GM19397 (cell line): ENCODE data around the gene MTARC1.

Source experiments
- ATAC-seq: cut with Tn5 transposase; IDR thresholded peaks from one replicate; pipeline ENCODE4 v1.9.1; 2021; ENCODE audit warnings: mild to moderate bottlenecking, moderate library complexity; ENCODE audit not compliant: unreplicated experiment

MTARC1 gene

DNA sequence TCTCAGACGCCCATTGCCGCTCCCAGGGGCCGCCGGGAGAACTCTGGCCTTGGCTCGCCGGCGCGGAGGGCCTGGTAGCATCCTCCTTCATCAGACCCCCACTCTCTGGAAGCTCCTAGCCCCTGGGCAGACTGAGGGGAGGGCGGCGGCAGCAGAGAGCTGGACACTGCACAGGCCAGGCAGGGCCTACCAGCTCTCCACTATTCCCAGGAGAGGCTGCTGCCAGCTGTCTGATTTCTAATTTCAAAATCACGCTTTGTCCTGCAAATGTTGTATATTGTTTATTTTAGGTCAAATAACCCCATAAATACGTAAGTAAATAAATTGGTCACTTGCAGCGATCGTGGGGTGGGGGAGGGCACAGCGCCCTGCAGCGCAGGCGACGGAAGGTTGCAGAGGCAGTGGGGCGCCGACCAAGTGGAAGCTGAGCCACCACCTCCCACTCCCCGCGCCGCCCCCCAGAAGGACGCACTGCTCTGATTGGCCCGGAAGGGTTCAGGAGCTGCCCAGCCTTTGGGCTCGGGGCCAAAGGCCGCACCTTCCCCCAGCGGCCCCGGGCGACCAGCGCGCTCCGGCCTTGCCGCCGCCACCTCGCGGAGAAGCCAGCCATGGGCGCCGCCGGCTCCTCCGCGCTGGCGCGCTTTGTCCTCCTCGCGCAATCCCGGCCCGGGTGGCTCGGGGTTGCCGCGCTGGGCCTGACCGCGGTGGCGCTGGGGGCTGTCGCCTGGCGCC, at the start of gene MTARC1:
Gene MTARC1, plus strand, starts transcription at position 577 of the 732 bp plus-strand sequence. Its CDS starts 32 bp downstream, at position 609.
- peak; percentile 84 for ATAC-seq

DNA sequence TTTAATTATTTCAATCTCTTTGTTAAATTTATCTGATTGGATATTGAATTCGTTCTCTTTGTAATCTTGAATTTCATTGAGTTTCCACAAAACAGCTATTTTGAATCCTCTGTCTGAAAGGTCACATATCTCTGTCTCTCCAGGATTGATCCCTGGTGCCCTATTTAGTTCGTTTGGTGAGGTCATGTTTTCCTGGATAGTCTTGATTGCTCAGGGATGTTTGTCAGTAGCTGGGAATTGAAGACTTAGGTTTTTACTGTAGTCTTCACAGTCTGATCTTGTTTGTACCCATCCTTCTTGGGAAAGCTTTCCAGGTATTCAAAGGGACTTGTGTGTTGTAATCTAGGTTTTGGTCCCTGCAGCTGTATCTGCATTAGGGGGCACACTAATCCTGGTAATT, 45.4 kb upstream of the MTARC1 start:
- no peak for ATAC-seq

DNA sequence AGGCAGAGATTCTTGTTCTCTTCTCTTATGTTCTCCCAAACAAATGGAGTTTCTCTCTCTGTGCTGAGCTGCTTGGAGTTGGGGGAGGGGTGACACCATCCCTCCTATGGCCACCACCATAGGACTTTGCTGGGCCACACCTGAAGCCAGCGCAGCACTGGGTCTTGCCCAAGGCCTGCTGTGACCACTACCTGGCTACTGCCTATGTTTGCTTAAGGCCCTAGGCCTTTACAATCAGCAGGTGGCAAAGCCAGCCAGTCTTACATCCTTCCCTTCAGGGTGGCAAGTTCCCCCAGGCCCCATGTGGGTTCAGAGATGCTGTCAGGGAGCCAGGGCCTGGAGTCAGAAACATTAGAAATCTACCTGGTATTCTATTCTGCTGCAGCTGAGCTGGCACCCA, 44.9 kb upstream of the MTARC1 start:
- no peak for ATAC-seq

DNA sequence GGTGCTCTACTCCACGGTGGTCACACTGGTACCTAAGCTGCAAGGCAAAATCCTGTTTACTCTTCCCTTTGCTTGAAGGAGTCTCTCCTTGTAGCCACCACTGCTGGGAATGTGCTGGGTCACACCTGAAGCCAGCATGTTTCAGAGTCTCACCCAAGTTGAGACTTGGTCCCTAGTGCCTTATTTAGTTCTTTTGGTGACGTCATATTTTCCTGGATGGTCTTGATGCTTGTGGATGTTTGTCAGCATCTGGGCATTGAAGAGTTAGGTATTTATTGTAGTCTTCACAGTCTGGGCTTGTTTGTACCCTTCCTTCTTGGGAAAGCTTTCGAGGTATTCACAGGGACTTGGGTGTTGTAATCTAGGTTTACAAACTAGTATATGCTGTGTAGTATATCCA, 44.2 kb upstream of the MTARC1 start:
- no peak for ATAC-seq

DNA sequence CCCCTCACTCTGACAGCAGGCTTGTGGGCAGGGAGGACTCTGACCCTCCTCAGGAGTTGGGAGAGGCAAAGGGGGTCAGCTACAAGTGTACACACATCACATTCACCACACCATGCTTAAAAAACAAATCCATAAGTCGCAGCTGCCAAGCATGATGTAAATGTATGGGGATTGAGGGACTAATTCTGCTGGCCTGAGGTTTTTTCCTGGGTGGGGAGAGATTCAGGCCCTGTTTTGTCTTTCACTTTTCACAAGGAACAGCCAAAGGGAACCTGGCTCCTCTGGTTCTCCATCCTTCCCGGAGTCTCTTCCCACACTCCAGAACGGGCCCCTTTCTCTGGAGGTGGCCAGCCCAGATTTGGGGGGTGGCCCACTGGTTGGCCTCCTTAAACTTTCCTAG, 39.9 kb upstream of the MTARC1 start:
- no peak for ATAC-seq

DNA sequence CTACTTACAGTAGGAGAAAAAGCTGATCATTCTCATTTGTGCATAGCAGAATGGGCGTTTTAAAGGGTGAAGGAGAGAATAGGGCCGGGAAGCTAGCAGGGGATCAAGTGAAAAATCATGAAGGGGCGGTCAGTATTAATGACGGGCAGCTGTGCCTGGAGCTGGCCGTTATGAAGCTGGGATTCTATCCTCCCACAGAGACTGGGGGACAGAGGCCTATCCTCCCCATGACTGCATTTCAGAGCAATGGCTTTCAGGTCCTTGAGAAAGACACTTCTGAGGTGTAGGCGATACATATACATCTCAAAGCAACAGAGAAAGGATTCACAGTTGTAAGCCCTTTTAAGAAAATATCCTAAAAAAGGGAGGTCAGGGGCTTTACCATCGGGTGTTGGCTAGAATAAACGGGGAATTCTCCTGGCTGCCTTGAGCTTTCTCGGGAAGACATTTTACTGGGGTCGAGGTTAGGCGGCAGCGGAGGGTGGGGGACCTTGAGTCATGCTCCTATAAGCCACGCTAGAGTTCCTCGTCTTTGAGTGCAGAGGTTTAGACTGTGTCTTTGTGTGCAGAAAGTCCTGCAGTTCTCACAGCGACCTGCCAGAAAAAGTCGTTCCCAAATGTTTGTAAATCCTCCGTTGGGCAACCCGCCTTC, 39.1 kb upstream of the MTARC1 start:
- no peak for ATAC-seq

DNA sequence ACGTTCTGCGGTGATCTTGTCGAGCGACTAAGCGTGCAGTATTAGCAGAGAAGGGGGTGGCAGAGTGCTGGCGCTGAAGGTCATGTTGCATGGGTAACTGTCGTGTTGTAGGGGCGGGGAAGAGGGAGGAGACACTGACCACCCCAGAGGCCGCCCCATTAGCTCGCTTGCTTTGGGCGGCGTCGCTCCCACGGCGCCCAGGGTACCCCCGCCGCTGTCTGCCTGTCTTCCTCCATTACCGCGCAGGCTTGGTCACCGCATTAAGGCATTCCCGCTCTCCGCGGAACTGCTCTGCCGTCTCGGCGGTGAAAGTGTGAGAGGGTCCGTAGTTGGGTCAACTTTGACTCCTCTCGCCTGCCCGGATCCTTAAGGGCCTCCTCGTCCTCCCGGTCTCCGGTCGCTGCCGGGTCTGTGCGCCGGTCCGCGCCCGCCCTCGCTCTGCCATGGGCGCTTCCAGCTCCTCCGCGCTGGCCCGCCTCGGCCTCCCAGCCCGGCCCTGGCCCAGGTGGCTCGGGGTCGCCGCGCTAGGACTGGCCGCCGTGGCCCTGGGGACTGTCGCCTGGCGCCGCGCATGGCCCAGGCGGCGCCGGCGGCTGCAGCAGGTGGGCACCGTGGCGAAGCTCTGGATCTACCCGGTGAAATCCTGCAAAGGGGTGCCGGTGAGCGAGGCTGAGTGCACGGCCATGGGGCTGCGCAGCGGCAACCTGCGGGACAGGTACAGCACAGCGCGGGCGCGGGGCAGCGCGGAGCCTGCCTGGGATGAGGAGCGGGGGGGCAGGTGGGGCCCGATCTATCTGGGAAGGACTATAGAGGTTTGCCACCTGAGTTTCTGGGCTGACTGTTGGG, 38.4 kb upstream of the MTARC1 start, which contains the start of gene MTARC2:
Gene MTARC2, plus strand, starts transcription at position 234 of the 846 bp plus-strand sequence. Its CDS starts 210 bp downstream, at position 444.
- ATAC-seq, result peak; percentile 90

GRCh38 chr1:220748936-220749335, 37.8 kb upstream of the MTARC1 start:
- ATAC-seq, result no peak

GRCh38 chr1:220750131-220750515, 36.6 kb upstream of the MTARC1 start:
- no peak for ATAC-seq

GRCh38 chr1:220751111-220751510, 35.6 kb upstream of the MTARC1 start:
- ATAC-seq, result no peak

DNA sequence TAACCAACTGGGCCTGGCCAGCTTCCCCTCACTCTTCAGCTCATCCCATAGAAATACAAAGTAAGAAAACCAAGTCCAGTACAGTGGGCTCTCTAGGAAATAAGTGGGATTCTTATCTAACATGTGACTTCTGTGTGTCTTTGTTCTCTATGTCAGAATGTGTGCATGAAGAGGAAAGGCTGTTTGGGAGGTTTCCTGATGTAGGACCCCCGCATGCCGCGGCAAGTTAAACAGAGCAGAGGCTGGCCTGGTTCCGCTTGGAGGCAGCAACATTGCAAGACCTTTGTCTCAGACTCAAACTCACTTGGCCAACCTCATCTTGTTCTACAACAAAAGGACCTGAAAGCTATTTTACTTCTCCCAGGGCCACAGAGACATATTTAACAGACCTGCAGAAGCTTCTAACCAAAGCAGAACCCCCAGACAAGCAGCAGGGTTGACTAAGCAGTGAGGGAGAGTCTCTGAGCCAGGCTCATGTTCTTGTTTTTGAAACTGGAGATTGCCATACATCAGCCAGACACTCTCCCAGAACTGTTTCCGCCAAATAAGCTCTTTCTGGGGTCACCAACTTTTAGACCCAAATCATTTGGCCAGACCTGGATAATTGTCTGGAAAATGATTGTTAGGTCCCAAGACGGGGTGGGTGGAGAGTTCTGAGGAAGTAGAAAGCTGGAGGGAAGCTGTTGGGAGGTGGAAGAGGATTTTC, 32.3 kb upstream of the MTARC1 start:
- ATAC-seq, result no peak

DNA sequence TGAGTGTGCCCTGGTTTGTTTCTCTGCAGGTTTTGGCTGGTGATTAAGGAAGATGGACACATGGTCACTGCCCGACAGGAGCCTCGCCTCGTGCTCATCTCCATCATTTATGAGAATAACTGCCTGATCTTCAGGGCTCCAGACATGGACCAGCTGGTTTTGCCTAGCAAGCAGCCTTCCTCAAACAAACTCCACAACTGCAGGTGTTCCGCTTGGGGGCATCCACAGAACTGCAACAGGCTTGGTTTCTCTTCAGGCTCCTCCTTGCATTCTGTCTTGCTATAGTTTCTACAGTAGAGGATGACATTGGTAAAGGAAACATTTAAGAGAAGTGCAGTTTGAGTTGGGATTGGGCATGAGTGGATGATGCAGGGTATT, 31.8 kb upstream of the MTARC1 start:
- no peak for ATAC-seq

DNA sequence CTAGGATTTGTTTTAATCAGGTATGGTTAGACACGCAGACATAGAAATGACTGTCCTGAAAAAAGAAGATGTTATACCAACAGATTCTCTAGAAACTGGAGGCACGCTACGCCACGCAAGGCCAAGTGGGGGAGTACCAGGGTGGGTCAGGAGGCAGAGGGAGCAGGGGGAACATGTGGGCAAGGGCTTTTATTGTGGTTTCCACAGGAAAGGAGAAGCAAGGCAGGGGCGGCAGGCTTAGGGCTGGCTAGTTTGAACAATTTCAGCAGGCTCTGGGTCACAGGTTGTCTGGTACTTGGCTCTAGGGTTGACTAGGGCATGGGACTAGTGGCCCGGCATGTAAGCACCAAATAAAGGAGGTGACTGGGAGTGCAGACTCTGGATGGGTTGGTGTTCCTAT, 31.4 kb upstream of the MTARC1 start:
- ATAC-seq, result no peak

DNA sequence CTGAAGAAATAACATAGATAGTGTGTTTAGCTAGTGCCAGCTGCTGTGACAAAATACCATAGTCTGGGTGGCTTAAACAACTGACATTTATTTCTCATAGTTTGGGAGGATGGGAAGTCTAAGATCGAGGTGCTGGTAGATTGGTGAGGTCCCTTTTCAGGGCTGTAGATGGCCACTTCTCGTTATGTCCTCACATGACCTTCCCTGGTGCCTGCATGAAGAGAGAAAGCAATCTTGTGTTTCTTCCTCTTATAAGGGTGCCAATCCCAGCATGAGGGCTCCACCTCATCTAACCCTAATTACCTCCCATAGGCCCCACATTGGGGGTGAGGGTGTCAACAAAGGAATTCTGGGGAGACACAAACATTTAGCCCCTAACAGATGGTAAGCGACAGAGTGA, 29.3 kb upstream of the MTARC1 start:
- no peak for ATAC-seq

- no peak for ATAC-seq
These were observed 27.6 kb upstream of the MTARC1 start for GRCh38 chr1:220759147-220759546.

DNA sequence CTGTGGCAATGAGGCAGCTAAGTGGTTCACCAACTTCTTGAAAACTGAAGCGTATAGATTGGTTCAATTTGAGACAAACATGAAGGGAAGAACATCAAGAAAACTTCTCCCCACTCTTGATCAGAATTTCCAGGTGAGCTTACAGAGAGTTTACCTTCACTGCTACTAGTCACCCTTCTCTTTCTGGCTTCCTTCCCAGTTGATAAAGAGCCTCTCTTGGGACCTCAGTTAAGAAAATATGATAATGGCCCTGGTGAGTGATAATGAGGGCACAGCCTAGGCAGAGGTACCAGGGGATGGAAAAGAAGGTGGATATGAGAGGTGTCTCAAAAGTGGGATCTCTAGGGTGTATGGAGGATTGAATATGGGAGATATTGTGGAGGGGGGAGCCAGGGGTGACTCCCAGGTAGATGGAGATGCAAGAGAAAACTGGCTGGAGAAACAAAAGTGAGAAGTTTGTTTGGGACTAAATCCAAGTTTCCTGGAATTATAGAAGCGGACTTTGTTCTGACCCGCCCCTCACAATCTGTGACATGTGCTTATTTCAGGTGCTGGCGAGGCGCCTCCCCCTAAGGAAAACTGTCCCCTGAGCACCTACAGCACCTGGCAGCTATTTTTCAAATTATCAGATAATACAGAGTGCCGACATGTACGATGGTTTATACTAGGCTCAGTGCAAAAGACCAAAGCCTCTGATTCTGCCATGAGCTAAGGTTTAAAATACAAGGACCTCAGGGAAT, 24.9 kb upstream of the MTARC1 start:
- ATAC-seq, result no peak

- ATAC-seq, result no peak
These were observed 22.0 kb upstream of the MTARC1 start for GRCh38 chr1:220764757-220765156.

GRCh38 chr1:220767312-220768125, 19.2 kb upstream of the MTARC1 start:
- no peak for ATAC-seq

DNA sequence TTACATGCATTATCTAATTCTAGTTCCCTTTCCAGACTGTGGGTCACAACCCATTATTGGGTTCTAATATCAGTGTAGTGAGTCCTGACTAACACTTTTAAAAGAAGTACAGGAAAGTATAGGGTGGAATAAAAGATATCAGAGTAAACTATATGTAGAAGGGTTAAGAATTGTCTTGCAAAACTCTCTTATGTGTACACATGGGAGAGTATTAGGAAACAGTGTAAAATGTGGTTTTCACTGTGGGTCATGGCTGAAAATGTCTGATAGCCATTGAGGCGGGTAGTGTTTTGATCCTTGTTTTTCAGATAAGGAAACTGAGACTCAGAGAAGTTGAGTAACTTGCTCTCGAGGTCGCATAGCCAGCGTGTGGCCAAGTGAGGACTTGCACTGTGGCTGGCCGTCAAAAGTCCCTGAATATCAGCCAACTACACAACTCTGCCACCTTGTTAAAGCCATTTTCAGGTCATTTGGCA, 18.5 kb upstream of the MTARC1 start:
- no peak for ATAC-seq
